Coronary artery (tissue), 2 donors: ENCODE measurements around the gene FER1L5.
"Not testable (repeated sequence)": the region's sequence is repeated elsewhere in the genome, so short reads cannot be mapped to it uniquely, and the experiment has no call there.

ENCODE experiments used
- DNase-seq: peaks from one replicate; pipeline ENCODE4 v3.0.0-alpha.2; 2017; ENCODE audit warnings: low spot score
- H3K27ac ChIP-seq, 2 donors: fragments of 200-600 bp; sonication (generic); one replicate each; pipeline ENCODE4 v1.5.1; 2016 to 2019
- H3K4me3 ChIP-seq: fragments of 200-600 bp; sonication (generic); 2 replicates; pipeline ENCODE4 v1.5.1; 2016; ENCODE audit warnings: mild to moderate bottlenecking, moderate library complexity
- TF ChIP-seq, protein P1 (sequence below): fragments of 200-600 bp; sonication (generic); IDR thresholded peaks from one replicate; pipeline ENCODE4 v1.5.1; 2019; ENCODE audit warnings: antibody characterized with exemption

The FER1L5 gene

DNA sequence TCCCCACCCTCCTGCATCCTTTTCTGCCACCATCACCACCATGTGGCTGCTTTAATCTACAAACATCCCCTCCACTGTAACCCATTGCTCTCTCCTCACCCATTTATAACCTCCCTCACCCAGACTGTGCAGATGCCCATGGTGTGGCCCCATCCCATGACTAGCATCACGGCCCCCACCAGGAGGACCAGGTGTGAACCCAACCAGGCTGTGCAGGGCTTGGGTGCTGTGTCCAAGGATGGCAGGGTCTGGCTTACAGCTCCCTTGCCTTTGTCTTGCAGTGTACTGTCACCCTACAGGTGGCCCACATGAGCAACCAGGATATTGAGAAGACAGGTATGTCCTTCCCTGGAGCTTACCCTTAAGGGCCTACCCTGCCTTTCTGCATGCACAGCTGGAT lies 6.8 kb downstream of the FER1L5 start:
- TF ChIP-seq, protein P1, sequence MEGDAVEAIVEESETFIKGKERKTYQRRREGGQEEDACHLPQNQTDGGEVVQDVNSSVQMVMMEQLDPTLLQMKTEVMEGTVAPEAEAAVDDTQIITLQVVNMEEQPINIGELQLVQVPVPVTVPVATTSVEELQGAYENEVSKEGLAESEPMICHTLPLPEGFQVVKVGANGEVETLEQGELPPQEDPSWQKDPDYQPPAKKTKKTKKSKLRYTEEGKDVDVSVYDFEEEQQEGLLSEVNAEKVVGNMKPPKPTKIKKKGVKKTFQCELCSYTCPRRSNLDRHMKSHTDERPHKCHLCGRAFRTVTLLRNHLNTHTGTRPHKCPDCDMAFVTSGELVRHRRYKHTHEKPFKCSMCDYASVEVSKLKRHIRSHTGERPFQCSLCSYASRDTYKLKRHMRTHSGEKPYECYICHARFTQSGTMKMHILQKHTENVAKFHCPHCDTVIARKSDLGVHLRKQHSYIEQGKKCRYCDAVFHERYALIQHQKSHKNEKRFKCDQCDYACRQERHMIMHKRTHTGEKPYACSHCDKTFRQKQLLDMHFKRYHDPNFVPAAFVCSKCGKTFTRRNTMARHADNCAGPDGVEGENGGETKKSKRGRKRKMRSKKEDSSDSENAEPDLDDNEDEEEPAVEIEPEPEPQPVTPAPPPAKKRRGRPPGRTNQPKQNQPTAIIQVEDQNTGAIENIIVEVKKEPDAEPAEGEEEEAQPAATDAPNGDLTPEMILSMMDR, result no peak
- no peak for DNase-seq
- no peak overlapping the region for H3K27ac ChIP-seq
- H3K4me3 ChIP-seq, result no peak overlapping the region

DNA sequence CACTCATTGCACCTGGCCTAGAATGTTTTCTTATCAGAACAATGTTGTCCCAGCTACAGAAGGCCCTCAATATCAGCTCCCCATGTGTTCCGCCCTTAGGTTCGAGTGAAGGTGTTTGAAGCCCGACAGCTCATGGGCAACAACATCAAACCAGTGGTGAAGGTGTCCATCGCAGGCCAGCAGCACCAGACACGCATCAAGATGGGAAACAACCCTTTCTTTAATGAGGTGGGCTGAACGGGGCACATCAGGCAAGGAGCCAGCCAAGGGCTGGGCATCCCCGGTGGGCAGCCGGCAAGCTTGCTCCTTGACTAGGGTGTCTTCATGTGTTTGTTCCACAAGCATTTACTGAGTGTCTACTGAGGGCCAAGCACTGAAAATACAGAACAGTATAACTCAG lies 9.2 kb downstream of the FER1L5 start:
- no peak overlapping the region for H3K27ac ChIP-seq
- TF ChIP-seq, protein P1, result no peak
- H3K4me3 ChIP-seq, result no peak overlapping the region
- no peak for DNase-seq

DNA sequence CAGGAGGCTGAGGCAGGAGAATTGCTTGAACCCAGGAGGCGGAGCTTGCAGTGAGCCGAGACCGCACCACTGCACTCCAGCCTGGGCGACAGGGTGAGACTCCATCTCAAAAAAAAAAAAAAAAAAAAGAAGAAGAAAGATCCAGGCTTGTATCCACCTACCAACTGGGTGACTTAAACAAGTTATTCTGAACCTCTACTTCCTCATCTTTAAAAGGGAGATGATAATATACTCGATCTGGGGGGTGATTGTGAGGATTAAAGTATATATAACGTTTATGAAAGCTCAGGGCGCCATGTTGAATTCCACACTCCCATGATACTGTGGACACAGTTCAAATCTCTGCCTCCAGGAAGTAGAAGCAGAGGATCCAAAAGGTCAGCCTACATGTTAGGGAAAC lies 12.2 kb downstream of the FER1L5 start:
- H3K27ac ChIP-seq, DNase-seq: not testable (repeated sequence)

DNA sequence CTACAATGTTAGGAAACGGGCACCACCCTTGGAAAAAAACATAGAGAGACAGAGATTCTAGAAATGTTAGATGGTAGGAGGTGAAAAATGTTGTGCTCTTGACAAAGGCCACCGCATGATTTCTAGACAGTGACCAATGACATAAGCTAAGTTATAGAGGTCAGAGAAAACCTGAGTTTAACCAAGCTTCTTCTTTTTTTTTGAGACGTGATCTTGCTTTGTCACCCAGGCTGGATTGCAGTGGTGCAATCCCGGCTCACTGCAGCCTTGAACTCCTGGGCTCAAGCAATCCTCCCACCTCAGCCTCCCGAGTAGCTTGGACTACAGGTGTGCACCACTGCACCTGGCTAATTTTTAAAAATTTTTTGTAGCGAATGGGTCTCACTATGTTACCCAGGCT lies 13.0 kb downstream of the FER1L5 start:
- no peak overlapping the region for H3K27ac ChIP-seq
- TF ChIP-seq, protein P1, result no peak
- H3K4me3 ChIP-seq, result no peak overlapping the region
- DNase-seq, result no peak

More for the DNA sequence above, 12.2 kb downstream of the FER1L5 start:
- not testable (repeated sequence) for H3K4me3 ChIP-seq

DNA sequence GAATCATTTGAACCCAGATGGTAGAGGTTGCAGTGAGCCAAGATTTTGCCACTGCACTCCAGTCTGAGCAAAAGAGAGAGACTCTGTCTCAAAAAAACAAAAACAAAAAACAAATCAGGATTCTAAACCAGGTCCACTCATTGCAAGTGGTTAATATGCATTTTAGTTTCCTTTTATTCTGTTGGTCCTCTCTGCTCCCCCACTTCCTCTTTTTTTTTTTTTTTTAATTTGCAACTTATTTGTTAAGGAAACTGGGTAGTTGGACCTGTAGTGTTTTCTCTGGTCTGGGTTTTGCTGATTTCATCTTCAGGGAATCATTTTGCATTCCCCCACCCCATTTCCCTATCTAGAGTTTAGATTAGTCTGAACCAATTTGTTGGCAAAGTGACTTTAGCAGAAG lies 14.0 kb downstream of the FER1L5 start:
- Histone ChIP-seq H3K27ac (no peak overlapping the region), H3K4me3 (no peak overlapping the region)
- TF ChIP-seq, protein P1, result no peak
- DNase-seq, result no peak

DNA sequence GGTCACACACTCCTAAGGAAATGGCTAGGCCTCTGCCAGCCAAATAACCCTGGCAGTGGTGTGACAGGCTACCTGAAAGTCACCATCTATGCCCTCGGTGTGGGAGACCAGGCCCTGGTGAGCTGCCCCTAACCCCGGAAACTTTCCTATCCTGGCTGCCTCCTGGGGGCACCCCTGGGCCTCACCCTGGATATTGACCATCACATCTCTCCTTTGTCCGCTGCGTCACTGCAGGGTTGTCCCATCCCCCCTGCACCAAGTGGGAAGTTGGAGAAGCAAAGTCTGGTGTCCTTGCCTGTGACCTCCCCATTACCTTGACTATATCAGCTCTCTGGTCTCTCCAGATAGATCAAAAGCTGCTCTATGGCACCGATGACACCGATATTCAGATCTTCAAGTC lies 18.8 kb downstream of the FER1L5 start:
- no peak for DNase-seq
- TF ChIP-seq, protein P1, result no peak
- no peak overlapping the region for H3K4me3 ChIP-seq

DNA sequence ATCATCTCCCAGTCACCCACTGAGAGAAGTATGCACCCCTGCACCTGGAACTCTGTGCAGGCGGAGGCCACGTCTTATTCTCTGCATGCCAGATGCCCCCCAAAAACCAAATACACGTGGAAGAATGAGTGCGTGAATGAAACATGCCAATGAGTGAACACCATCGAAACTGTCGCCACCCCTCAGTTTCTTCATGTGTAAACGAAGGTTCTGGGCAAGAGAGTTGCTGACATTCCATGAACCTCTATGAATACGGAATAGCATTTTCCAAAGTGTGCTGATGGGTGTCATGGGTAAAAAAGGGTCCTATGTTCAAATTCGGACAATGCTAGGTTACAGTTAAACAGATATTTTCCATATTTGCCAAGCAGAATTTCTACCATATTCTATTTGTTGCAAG lies 19.8 kb downstream of the FER1L5 start:
- no peak overlapping the region for H3K27ac ChIP-seq
- TF ChIP-seq, protein P1, result no peak
- H3K4me3 ChIP-seq, result no peak overlapping the region
- DNase-seq, result no peak

More for the DNA sequence above, 18.8 kb downstream of the FER1L5 start:
- no peak overlapping the region for H3K27ac ChIP-seq

DNA sequence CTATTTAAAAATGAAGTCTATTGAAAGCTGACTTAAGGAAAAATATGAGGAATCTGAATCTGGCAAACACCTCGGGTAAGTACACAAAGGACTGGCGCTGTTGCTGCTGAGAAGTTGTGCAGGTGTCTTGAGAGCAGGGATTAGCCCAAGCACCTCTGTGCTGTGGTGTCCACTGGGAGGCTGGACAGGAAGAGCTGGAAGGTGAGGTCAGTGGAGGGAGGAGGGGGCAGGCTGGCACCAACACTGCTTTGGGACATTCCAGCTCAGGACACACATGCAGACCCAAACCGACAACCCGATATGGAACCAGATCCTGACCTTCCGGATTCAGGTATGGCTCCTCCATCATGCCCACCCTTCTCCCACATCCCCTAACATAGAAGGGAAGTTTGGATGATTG lies 20.6 kb downstream of the FER1L5 start:
- Histone ChIP-seq H3K4me3 (no peak overlapping the region), H3K27ac (no peak overlapping the region)
- DNase-seq, result no peak
- TF ChIP-seq, protein P1, result no peak
